ENCODE measurements around the gene DRAP1. TPM values are rescaled to one million over a fixed set of nuclear protein-coding genes. Genes with fewer than 3 reads are reported as not detected.

The DRAP1 gene
- total and polyA plus RNA-seq, 9 of the 15 experiments (the other 6 are each of a cell fraction or from before 2014, with no cell fraction given) = 9.6 to 200 (median 92.9) TPM

GRCh38 chr11:65888163-65888814 lies 30.9 kb upstream of the DRAP1 start, which contains the start of gene FIBP (continued):
- peak; percentile 53; the same call in 1 of the 2 replicates for TF ChIP-seq ZBTB33 (CRISPR knock-in tag; IDR thresholded peaks at IDR 0.05)
- TF ChIP-seq YBX1 (IDR thresholded peaks at IDR 0.05) = no peak
- peak; percentile 97 for TF ChIP-seq CREM (IDR thresholded peaks at IDR 0.05; ENCODE audit: low read depth)
- TF ChIP-seq EHMT2 (IDR thresholded peaks at IDR 0.05) = no peak
- TF ChIP-seq CEBPZ (IDR thresholded peaks at IDR 0.05; ENCODE audit: borderline replicate concordance, low read depth, low read length) = no peak
- TF ChIP-seq RBM22 (IDR thresholded peaks at IDR 0.05; ENCODE audit: low read depth, low read length, poor library complexity, severe bottlenecking) = peak; percentile 58
- peak; percentile 34 to 88 (median 86) for TF ChIP-seq YY1 (IDR thresholded peaks at IDR 0.05; ENCODE audit: borderline replicate concordance in 1 of 3, control insufficient read depth in 1 of 3, extremely low read depth in 1 of 3, insufficient read depth in 3 of 3, insufficient read length in 1 of 3, insufficient replicate concordance in 2 of 3, low read depth in 1 of 3, low read length in 2 of 3)
- TF ChIP-seq HMG20A (CRISPR knock-in tag; conservative IDR thresholded peaks at IDR 0.05) = no peak
- TF ChIP-seq CTBP1 (IDR thresholded peaks at IDR 0.05; ENCODE audit: borderline replicate concordance) = peak; percentile 95
- peak; percentile 70 for TF ChIP-seq PRDM10 (IDR thresholded peaks at IDR 0.05; ENCODE audit: partially characterized antibody)
- no peak for TF ChIP-seq E2F3 (CRISPR knock-in tag; IDR thresholded peaks at IDR 0.05)
- no peak for TF ChIP-seq ZNF695 (CRISPR knock-in tag; IDR thresholded peaks at IDR 0.05)
- TF ChIP-seq ARNT (IDR thresholded peaks at IDR 0.05) = no peak
- TF ChIP-seq MXD1 (CRISPR knock-in tag; IDR thresholded peaks at IDR 0.05; ENCODE audit: borderline replicate concordance, poor library complexity, severe bottlenecking) = no peak
